Fibroblast of lung (primary cell): ENCODE measurements around the gene KIAA1217.

ENCODE experiments used
- EZH2 ChIP-seq: IDR thresholded peaks from 2 replicates; pipeline ENCODE4 v1.5.1; 2012; ENCODE audit warnings: low read length, control low read depth, mild to moderate bottlenecking; ENCODE audit errors: missing control alignments
- TF ChIP-seq, protein P1 (sequence below), 2 donors: IDR thresholded peaks in 1 of 2; conservative IDR thresholded peaks in 1 of 2; 1 replicate in 1 of 2; 2 replicates in 1 of 2; pipeline ENCODE4 v1.5.1; 2011 to 2012; ENCODE audit warnings: low read length in 2 of 2, control low read depth in 1 of 2, inconsistent platforms in 1 of 2, low read depth in 1 of 2, mild to moderate bottlenecking in 1 of 2

DNA sequence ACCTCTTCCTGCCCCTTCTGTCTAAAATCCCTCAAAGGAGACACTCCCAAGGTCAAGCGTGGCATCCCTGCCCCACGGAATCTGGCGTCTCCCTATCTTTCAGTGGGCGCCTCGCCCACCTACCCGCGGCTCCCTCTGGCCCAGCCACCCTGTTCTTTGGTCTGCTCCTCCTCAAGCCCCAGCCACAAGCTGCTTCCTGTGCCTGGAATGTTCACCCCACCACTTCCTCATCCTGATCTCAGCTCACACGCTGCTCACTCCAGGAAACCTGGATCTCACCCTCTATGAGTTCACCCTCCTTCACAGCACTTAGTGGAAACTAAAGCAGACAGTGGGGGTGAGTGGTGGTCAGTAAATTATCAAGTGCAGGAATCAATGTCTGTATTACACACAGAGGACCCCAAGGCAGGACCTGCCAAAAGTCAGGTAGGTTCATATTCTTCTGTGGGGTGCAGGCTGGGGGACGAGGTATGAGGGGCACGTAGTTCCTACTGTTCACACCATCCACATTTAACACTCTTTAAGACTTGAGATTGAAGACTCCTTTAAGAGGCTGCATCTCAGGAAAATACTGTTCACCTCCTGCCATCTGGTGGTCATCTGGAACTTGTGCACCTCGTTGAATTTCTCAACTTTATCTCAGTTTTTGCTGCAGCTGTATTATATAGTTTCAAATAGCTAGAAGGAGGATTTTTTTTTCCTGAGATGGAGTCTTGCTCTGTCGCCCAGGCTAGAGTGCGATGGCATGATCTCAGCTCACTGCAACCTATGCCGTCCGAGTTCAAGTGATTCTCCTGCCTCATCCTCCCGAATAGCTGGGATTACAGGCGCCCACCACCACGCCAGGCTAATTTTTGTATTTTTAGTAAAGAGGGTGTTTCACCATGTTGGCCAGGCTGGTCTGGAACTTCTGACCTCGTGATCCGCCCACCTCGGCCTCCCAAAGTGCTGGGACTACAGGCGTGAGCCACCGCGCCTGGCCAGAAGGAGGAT is 348.1 kb downstream of the KIAA1217 start:
- TF ChIP-seq, protein P1, sequence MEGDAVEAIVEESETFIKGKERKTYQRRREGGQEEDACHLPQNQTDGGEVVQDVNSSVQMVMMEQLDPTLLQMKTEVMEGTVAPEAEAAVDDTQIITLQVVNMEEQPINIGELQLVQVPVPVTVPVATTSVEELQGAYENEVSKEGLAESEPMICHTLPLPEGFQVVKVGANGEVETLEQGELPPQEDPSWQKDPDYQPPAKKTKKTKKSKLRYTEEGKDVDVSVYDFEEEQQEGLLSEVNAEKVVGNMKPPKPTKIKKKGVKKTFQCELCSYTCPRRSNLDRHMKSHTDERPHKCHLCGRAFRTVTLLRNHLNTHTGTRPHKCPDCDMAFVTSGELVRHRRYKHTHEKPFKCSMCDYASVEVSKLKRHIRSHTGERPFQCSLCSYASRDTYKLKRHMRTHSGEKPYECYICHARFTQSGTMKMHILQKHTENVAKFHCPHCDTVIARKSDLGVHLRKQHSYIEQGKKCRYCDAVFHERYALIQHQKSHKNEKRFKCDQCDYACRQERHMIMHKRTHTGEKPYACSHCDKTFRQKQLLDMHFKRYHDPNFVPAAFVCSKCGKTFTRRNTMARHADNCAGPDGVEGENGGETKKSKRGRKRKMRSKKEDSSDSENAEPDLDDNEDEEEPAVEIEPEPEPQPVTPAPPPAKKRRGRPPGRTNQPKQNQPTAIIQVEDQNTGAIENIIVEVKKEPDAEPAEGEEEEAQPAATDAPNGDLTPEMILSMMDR (conservative IDR thresholded peaks at IDR 0.05 in 1 of 2, IDR thresholded peaks at IDR 0.05 in 1 of 2; ENCODE audit: low read depth in 1 of 2, low read length in 2 of 2) = peak; percentile 64 to 78
- TF ChIP-seq EZH2 = no peak
